ENCODE measurements around the gene HS6ST3. TPM values are rescaled to one million over a fixed set of nuclear protein-coding genes. Genes with fewer than 3 reads are reported as not detected.

The HS6ST3 gene
- polyA plus RNA-seq, 1 donor = 1.4 TPM

- peaks cover 6% of the 10 kb centered on the region for H3K4me1 ChIP-seq (ENCODE audit: control insufficient read depth, insufficient read depth, low read length)
- no peak overlapping the region for H3K4me3 ChIP-seq (ENCODE audit: low read length)
- no peak for DNase-seq
- H3K9me3 ChIP-seq (ENCODE audit: control insufficient read depth, low read depth, low read length) = peaks cover 3% of the 10 kb centered on the region
- H3K36me3 ChIP-seq (ENCODE audit: control insufficient read depth, insufficient read depth, low read length) = no peaks in the 10 kb centered on the region
- WGBS (ENCODE audit: insufficient coverage, low lambda C conversion rate) = 67% methylated on average over 1 of the region's 1 CpG
- H3K27me3 ChIP-seq (ENCODE audit: control insufficient read depth, insufficient read depth, low read length) = no peaks in the 10 kb centered on the region
- no peak overlapping the region for H3K27ac ChIP-seq (ENCODE audit: low read length)
These were observed 595.0 kb downstream of the HS6ST3 start for GRCh38 chr13:96684907-96685306.

DNA sequence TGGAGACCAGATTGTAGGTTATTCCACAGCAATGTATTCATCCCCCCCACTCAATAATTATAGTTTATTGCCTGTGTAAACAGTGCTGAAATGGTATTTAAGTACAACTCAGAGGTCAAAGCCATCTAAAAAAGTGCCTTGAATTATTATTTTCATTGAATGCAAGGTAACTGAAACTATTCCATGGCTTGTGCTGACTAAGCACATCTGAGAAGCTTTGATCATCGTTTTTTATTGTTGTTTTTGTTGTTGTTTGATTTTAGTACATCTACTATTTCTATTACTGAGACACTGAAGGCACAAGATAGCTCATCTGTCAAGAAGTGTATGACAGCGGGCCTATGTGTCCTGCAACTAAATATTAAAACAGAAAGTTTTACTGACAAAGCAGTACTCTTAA lies 596.4 kb downstream of the HS6ST3 start:
- no peak for DNase-seq
- Histone ChIP-seq H3K27me3 (ENCODE audit: control insufficient read depth, insufficient read depth, low read length) (no peaks in the 10 kb centered on the region), H3K4me3 (ENCODE audit: low read length) (no peak overlapping the region), H3K27ac (ENCODE audit: low read length) (no peak overlapping the region), H3K36me3 (ENCODE audit: control insufficient read depth, insufficient read depth, low read length) (no peaks in the 10 kb centered on the region), H3K9me3 (ENCODE audit: control insufficient read depth, low read depth, low read length) (peaks cover under 1% of the 10 kb centered on the region), H3K4me1 (ENCODE audit: control insufficient read depth, insufficient read depth, low read length) (peaks cover 4% of the 10 kb centered on the region)
- 0% methylated on average over 1 of the region's 2 CpGs for WGBS (ENCODE audit: insufficient coverage, low lambda C conversion rate)

DNA sequence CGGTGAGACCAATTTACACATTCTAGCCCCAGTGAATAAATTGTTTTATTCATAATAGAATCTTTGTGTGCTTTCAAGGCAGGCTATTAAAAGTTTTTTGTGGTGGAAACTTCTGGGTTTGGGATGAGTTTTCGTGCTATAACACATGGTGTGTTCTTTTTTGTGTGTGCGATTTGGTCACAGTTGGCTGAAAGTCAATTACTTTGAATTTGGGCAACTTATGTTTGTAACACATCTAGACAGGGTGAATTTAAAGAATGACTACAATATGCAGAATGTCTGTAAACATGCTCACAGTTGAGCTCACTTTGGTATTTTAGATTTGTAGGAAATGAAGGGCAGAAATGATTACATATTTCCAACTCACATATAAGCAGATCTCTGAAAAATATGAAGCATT lies 597.3 kb downstream of the HS6ST3 start:
- WGBS (ENCODE audit: insufficient coverage, low lambda C conversion rate) = 82% methylated on average over 2 of the region's 3 CpGs
- H3K36me3 ChIP-seq (ENCODE audit: control insufficient read depth, insufficient read depth, low read length) = no peaks in the 10 kb centered on the region

GRCh38 chr13:96690998-96691397 lies 601.1 kb downstream of the HS6ST3 start:
- no peaks in the 10 kb centered on the region for H3K9me3 ChIP-seq (ENCODE audit: control insufficient read depth, low read depth, low read length)
- no peaks in the 10 kb centered on the region for H3K27me3 ChIP-seq (ENCODE audit: control insufficient read depth, insufficient read depth, low read length)
- no peak for DNase-seq
- no peak overlapping the region for H3K27ac ChIP-seq (ENCODE audit: low read length)
- no peaks in the 10 kb centered on the region for H3K4me1 ChIP-seq (ENCODE audit: control insufficient read depth, insufficient read depth, low read length)
- H3K4me3 ChIP-seq (ENCODE audit: low read length) = no peak overlapping the region
- no peaks in the 10 kb centered on the region for H3K36me3 ChIP-seq (ENCODE audit: control insufficient read depth, insufficient read depth, low read length)

More for the DNA sequence above, 597.3 kb downstream of the HS6ST3 start:
- Histone ChIP-seq H3K4me3 (ENCODE audit: low read length) (no peak overlapping the region), H3K27me3 (ENCODE audit: control insufficient read depth, insufficient read depth, low read length) (no peaks in the 10 kb centered on the region), H3K9me3 (ENCODE audit: control insufficient read depth, low read depth, low read length) (no peaks in the 10 kb centered on the region), H3K4me1 (ENCODE audit: control insufficient read depth, insufficient read depth, low read length) (no peaks in the 10 kb centered on the region), H3K27ac (ENCODE audit: low read length) (no peak overlapping the region)
- DNase-seq = no peak

- H3K9me3 ChIP-seq (ENCODE audit: control insufficient read depth, low read depth, low read length) = no peaks in the 10 kb centered on the region
- H3K27ac ChIP-seq (ENCODE audit: low read length) = peak overlapping the region; percentile 5
- no CpG with 5 or more reads among the region's 6 CpGs for WGBS (ENCODE audit: insufficient coverage, low lambda C conversion rate)
- no peak overlapping the region for H3K4me3 ChIP-seq (ENCODE audit: low read length)
- DNase-seq = peak; percentile 16 to 51
- H3K36me3 ChIP-seq (ENCODE audit: control insufficient read depth, insufficient read depth, low read length) = no peaks in the 10 kb centered on the region
- H3K4me1 ChIP-seq (ENCODE audit: control insufficient read depth, insufficient read depth, low read length) = peaks cover 3% of the 10 kb centered on the region
- H3K27me3 ChIP-seq (ENCODE audit: control insufficient read depth, insufficient read depth, low read length) = no peaks in the 10 kb centered on the region
These were observed 606.5 kb downstream of the HS6ST3 start for GRCh38 chr13:96696389-96696900.

DNA sequence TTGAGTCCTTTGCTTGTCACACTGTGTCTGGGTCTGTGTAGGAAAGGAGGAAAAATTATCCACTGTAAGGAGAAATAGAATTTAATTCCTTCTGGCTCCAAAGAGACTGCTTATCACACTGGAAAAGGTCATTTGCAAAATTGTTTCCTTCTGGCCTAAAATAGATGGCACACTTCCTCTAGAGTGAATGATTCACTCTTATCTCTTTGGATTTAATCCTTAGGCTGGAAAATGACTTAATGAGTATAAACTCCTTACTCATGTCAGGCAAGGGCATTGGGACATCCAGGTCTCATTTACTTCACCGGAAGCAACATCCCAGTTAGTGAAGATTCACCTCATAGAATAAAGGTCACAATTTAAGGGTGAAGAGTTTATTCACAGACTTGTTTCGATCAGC lies 610.8 kb downstream of the HS6ST3 start:
- 100% methylated on average over 1 of the region's 2 CpGs for WGBS (ENCODE audit: insufficient coverage, low lambda C conversion rate)
- Histone ChIP-seq H3K27ac (ENCODE audit: low read length) (no peak overlapping the region), H3K4me3 (ENCODE audit: low read length) (no peak overlapping the region), H3K36me3 (ENCODE audit: control insufficient read depth, insufficient read depth, low read length) (no peaks in the 10 kb centered on the region), H3K4me1 (ENCODE audit: control insufficient read depth, insufficient read depth, low read length) (peaks cover 3% of the 10 kb centered on the region), H3K27me3 (ENCODE audit: control insufficient read depth, insufficient read depth, low read length) (peaks cover 1% of the 10 kb centered on the region), H3K9me3 (ENCODE audit: control insufficient read depth, low read depth, low read length) (no peaks in the 10 kb centered on the region)
- DNase-seq = peak; percentile 21 to 22

GRCh38 chr13:96707146-96707545 lies 617.2 kb downstream of the HS6ST3 start:
- H3K27me3 ChIP-seq (ENCODE audit: control insufficient read depth, insufficient read depth, low read length) = peaks cover 2% of the 10 kb centered on the region
- no peak for DNase-seq
- no CpG with 5 or more reads among the region's 3 CpGs for WGBS (ENCODE audit: insufficient coverage, low lambda C conversion rate)
- no peaks in the 10 kb centered on the region for H3K36me3 ChIP-seq (ENCODE audit: control insufficient read depth, insufficient read depth, low read length)
- H3K4me1 ChIP-seq (ENCODE audit: control insufficient read depth, insufficient read depth, low read length) = no peaks in the 10 kb centered on the region
- no peak overlapping the region for H3K4me3 ChIP-seq (ENCODE audit: low read length)
- H3K27ac ChIP-seq (ENCODE audit: low read length) = no peak overlapping the region
- H3K9me3 ChIP-seq (ENCODE audit: control insufficient read depth, low read depth, low read length) = no peaks in the 10 kb centered on the region

DNA sequence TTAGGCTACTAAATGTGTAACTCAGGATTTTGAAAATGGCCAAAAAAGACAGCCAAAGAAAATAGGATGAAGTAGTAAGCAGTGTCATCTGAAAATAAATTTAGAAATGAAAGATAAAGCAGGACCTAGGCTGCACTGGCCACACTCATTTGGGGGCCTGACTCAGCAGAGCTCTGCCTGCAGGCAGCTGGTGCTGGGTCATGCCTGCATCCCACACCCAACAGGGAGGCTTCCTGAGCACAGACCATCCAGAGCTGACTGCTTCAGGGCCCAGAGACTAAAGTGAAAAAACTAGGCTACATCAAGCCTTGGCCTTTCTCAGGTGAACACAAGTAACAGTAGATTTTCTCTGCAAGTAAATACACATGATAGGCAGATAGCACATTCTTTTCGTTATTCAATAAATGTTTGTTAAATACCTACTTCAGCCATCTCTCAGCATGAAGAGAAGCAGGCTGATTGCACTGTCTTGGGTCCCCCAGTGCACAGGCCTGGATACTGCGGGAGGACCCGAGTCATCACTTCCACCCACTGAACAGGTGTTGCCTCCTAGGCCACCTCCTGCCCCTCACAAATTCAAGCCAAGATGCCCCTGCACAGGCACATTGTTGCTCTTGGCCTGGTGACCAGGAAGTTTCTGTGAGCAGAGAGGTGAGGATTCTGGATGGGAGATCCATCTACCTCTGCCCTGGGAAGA lies 620.4 kb downstream of the HS6ST3 start:
- Histone ChIP-seq H3K9me3 (ENCODE audit: control insufficient read depth, low read depth, low read length) (no peaks in the 10 kb centered on the region), H3K36me3 (ENCODE audit: control insufficient read depth, insufficient read depth, low read length) (no peaks in the 10 kb centered on the region), H3K27me3 (ENCODE audit: control insufficient read depth, insufficient read depth, low read length) (peaks cover 2% of the 10 kb centered on the region), H3K4me3 (ENCODE audit: low read length) (no peak overlapping the region), H3K27ac (ENCODE audit: low read length) (no peak overlapping the region), H3K4me1 (ENCODE audit: control insufficient read depth, insufficient read depth, low read length) (no peaks in the 10 kb centered on the region)
- no CpG with 5 or more reads among the region's 3 CpGs for WGBS (ENCODE audit: insufficient coverage, low lambda C conversion rate)
- no peak for DNase-seq

- WGBS (ENCODE audit: insufficient coverage, low lambda C conversion rate) = 100% methylated on average over 4 of the region's 4 CpGs
These were observed 630.5 kb downstream of the HS6ST3 start for GRCh38 chr13:96720446-96720845.

GRCh38 chr13:96726651-96727050 lies 636.7 kb downstream of the HS6ST3 start:
- Histone ChIP-seq H3K4me1 (ENCODE audit: control insufficient read depth, insufficient read depth, low read length) (no peaks in the 10 kb centered on the region), H3K4me3 (ENCODE audit: low read length) (no peak overlapping the region), H3K27me3 (ENCODE audit: control insufficient read depth, insufficient read depth, low read length) (no peaks in the 10 kb centered on the region), H3K27ac (ENCODE audit: low read length) (no peak overlapping the region), H3K36me3 (ENCODE audit: control insufficient read depth, insufficient read depth, low read length) (no peaks in the 10 kb centered on the region), H3K9me3 (ENCODE audit: control insufficient read depth, low read depth, low read length) (peaks cover 5% of the 10 kb centered on the region)
- DNase-seq = no peak

More at GRCh38 chr13:96720446-96720845, 630.5 kb downstream of the HS6ST3 start:
- no peaks in the 10 kb centered on the region for H3K36me3 ChIP-seq (ENCODE audit: control insufficient read depth, insufficient read depth, low read length)
- DNase-seq = no peak
- H3K9me3 ChIP-seq (ENCODE audit: control insufficient read depth, low read depth, low read length) = no peaks in the 10 kb centered on the region
- H3K4me3 ChIP-seq (ENCODE audit: low read length) = no peak overlapping the region
- H3K4me1 ChIP-seq (ENCODE audit: control insufficient read depth, insufficient read depth, low read length) = no peaks in the 10 kb centered on the region
- H3K27ac ChIP-seq (ENCODE audit: low read length) = no peak overlapping the region
- H3K27me3 ChIP-seq (ENCODE audit: control insufficient read depth, insufficient read depth, low read length) = no peaks in the 10 kb centered on the region

DNA sequence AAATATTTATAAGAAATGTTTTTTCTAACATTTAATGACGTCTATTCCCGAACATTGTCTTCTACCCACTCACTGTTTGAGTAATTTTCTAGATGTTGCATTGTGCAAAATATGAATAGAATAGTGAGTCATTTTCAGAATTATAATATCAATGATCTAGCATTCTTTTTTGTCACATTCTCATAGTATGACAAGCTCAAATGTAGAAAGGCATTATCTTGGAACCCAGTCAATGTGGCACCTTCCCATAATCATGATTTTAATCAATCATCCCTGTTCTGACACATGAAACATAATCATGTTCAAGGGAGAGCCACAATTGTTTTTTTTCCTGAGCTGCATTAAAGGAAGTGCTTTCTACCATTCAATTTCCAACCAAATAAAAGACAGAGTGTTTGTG lies 638.6 kb downstream of the HS6ST3 start:
- no CpG with 5 or more reads among the region's 2 CpGs for WGBS (ENCODE audit: insufficient coverage, low lambda C conversion rate)
- peaks cover 5% of the 10 kb centered on the region for H3K9me3 ChIP-seq (ENCODE audit: control insufficient read depth, low read depth, low read length)
- H3K4me3 ChIP-seq (ENCODE audit: low read length) = no peak overlapping the region
- H3K4me1 ChIP-seq (ENCODE audit: control insufficient read depth, insufficient read depth, low read length) = no peaks in the 10 kb centered on the region
- no peaks in the 10 kb centered on the region for H3K27me3 ChIP-seq (ENCODE audit: control insufficient read depth, insufficient read depth, low read length)
- DNase-seq = no peak
- no peak overlapping the region for H3K27ac ChIP-seq (ENCODE audit: low read length)
- no peaks in the 10 kb centered on the region for H3K36me3 ChIP-seq (ENCODE audit: control insufficient read depth, insufficient read depth, low read length)

Measured in large intestine (tissue), 3 donors.